HG02870 (cell line): ENCODE measurements around the gene VPS13C.

Experiments used
- ATAC-seq: cut with Tn5 transposase; IDR thresholded peaks from one replicate; pipeline ENCODE4 v1.9.1; 2021; ENCODE audit warnings: mild to moderate bottlenecking, moderate library complexity; ENCODE audit not compliant: unreplicated experiment

The VPS13C gene

GRCh38 chr15:62060113-62060895 is at the start of gene VPS13C:
Gene VPS13C, minus strand, starts transcription at chr15:62060447. Its CDS starts 73 bp downstream, at chr15:62060374.
- ATAC-seq, result peak; percentile 84

GRCh38 chr15:62109437-62109836 is 49.2 kb upstream of the VPS13C start:
- ATAC-seq, result no peak

- ATAC-seq, result no peak
Observed at GRCh38 chr15:62108411-62108810, 48.2 kb upstream of the VPS13C start.

GRCh38 chr15:62107571-62108121 is 47.4 kb upstream of the VPS13C start:
- no peak for ATAC-seq

GRCh38 chr15:62106096-62106495 is 45.8 kb upstream of the VPS13C start:
- no peak for ATAC-seq

- no peak for ATAC-seq
Observed at GRCh38 chr15:62105266-62105665, 45.0 kb upstream of the VPS13C start.

GRCh38 chr15:62104846-62105245 is 44.6 kb upstream of the VPS13C start:
- no peak for ATAC-seq

GRCh38 chr15:62104401-62104800 is 44.2 kb upstream of the VPS13C start:
- no peak for ATAC-seq

- no peak for ATAC-seq
Observed at GRCh38 chr15:62103431-62103830, 43.2 kb upstream of the VPS13C start.

GRCh38 chr15:62099094-62099601 is 38.9 kb upstream of the VPS13C start:
- no peak for ATAC-seq

- ATAC-seq, result no peak
Observed at GRCh38 chr15:62094388-62094787, 34.1 kb upstream of the VPS13C start.

GRCh38 chr15:62093809-62094208 is 33.6 kb upstream of the VPS13C start:
- no peak for ATAC-seq

- no peak for ATAC-seq
Observed at GRCh38 chr15:62090988-62091387, 30.7 kb upstream of the VPS13C start.

GRCh38 chr15:62089616-62090015 is 29.4 kb upstream of the VPS13C start:
- ATAC-seq, result no peak

- ATAC-seq, result no peak
Observed at GRCh38 chr15:62088353-62088693, 28.1 kb upstream of the VPS13C start.

- no peak for ATAC-seq
Observed at GRCh38 chr15:62087671-62088352, 27.6 kb upstream of the VPS13C start.

GRCh38 chr15:62085740-62086139 is 25.5 kb upstream of the VPS13C start:
- ATAC-seq, result no peak

GRCh38 chr15:62083194-62084154 is 23.2 kb upstream of the VPS13C start:
- ATAC-seq, result no peak

- ATAC-seq, result no peak
Observed at GRCh38 chr15:62079594-62079993, 19.3 kb upstream of the VPS13C start.

GRCh38 chr15:62075595-62076277 is 15.5 kb upstream of the VPS13C start:
- ATAC-seq, result no peak
